NCI-H460 (cell line): ENCODE measurements around the gene FNBP1. TPM values are rescaled to one million over a fixed set of nuclear protein-coding genes. Genes with fewer than 3 reads are reported as not detected.
"Not testable (repeated sequence)": the region's sequence is repeated elsewhere in the genome, so short reads cannot be mapped to it uniquely, and the experiment has no call there.

Experiments used
- DNase-seq: peaks from one replicate; pipeline ENCODE4 v3.0.0-alpha.2; 2016; ENCODE audit warnings: low read depth; ENCODE audit errors: extremely low read depth
- total RNA-seq: library from RNA; depleted of rRNA; stranded (reverse); fragments of >200 nt; shearing (Covaris generic); gene quantifications from 2 replicates; pipeline ENCODE4 v1.2.3, GENCODE V29; 2014

The FNBP1 gene
- total RNA-seq, 1 experiment from 2014 or later: 39.1 TPM

- DNase-seq: peak; percentile 38
These were observed 46.7 kb downstream of the FNBP1 start for GRCh38 chr9:129996161-129996830.

GRCh38 chr9:129995409-129996160, 47.4 kb downstream of the FNBP1 start:
- DNase-seq: peak; percentile 17

GRCh38 chr9:129994882-129995281, 48.1 kb downstream of the FNBP1 start:
- no peak for DNase-seq

GRCh38 chr9:129991139-129991538, 51.9 kb downstream of the FNBP1 start:
- not testable (repeated sequence) for DNase-seq

GRCh38 chr9:129990269-129991010, 52.5 kb downstream of the FNBP1 start:
- DNase-seq: no peak

GRCh38 chr9:129989740-129990139, 53.2 kb downstream of the FNBP1 start:
- DNase-seq: no peak

GRCh38 chr9:129989362-129989708, 53.7 kb downstream of the FNBP1 start:
- no peak for DNase-seq

- DNase-seq: no peak
These were observed 54.2 kb downstream of the FNBP1 start for GRCh38 chr9:129988607-129989361.

GRCh38 chr9:129987941-129988340, 55.0 kb downstream of the FNBP1 start:
- DNase-seq: no peak

GRCh38 chr9:129987047-129987446, 55.9 kb downstream of the FNBP1 start:
- DNase-seq: no peak

GRCh38 chr9:129984589-129984988, 58.4 kb downstream of the FNBP1 start:
- DNase-seq: not testable (repeated sequence)

GRCh38 chr9:129983891-129984290, 59.1 kb downstream of the FNBP1 start:
- no peak for DNase-seq

- no peak for DNase-seq
These were observed 61.6 kb downstream of the FNBP1 start for GRCh38 chr9:129981180-129981907.

GRCh38 chr9:129980224-129980623, 62.8 kb downstream of the FNBP1 start:
- not testable (repeated sequence) for DNase-seq

GRCh38 chr9:129979071-129979745, 63.8 kb downstream of the FNBP1 start:
- DNase-seq: no peak

- DNase-seq: no peak
These were observed 70.2 kb downstream of the FNBP1 start for GRCh38 chr9:129972816-129973215.

- DNase-seq: no peak
These were observed 74.1 kb downstream of the FNBP1 start for GRCh38 chr9:129968690-129969485.

GRCh38 chr9:129964901-129965734, 77.9 kb downstream of the FNBP1 start:
- peak; percentile 40 for DNase-seq
